Fibroblast of lung (primary cell): Measurements from ENCODE around the gene BORCS8. TPM values are rescaled to one million over a fixed set of nuclear protein-coding genes. Genes with fewer than 3 reads are reported as not detected.

Source experiments
- DNase-seq, 2 donors: peaks; one replicate each; pipeline versions ENCODE4 v3.0.0 to v3.0.0-alpha.2; 2010; ENCODE audit warnings: low read depth in 2 of 2
- H2AFZ ChIP-seq: 2 replicates; pipeline ENCODE4 v1.5.1; 2012; ENCODE audit warnings: low read length, control low read depth, inconsistent platforms
- H3K27ac ChIP-seq: 2 replicates; pipeline ENCODE4 v1.5.1; 2011; ENCODE audit warnings: low read length, control low read depth; ENCODE audit not compliant: insufficient read depth
- H3K27me3 ChIP-seq: 2 replicates; pipeline ENCODE4 v1.5.1; 2011; ENCODE audit warnings: mild to moderate bottlenecking, low read length; ENCODE audit not compliant: control insufficient read depth, insufficient read depth
- H3K36me3 ChIP-seq: 2 replicates; pipeline ENCODE4 v1.5.1; 2011; ENCODE audit warnings: low read length; ENCODE audit not compliant: control insufficient read depth, insufficient read depth
- H3K4me1 ChIP-seq: 2 replicates; pipeline ENCODE4 v1.5.1; 2011; ENCODE audit warnings: low read length; ENCODE audit not compliant: control insufficient read depth, insufficient read depth; ENCODE audit errors: extremely low read depth
- H3K4me2 ChIP-seq: 2 replicates; pipeline ENCODE4 v1.5.1; 2011; ENCODE audit warnings: low read length, control low read depth; ENCODE audit not compliant: insufficient read depth; ENCODE audit errors: extremely low read depth
- H3K4me3 ChIP-seq, 4 experiments: fragments of 200-600 bp in 1 of 4; sonication (generic) in 1 of 4; replicated peaks in 1 of 4; 2 replicates each; pipeline ENCODE4 v1.5.1; 2011 to 2016; ENCODE audit warnings: low read length in 4 of 4, low read depth in 3 of 4, mild to moderate bottlenecking in 3 of 4, control low read depth in 2 of 4, inconsistent platforms in 1 of 4, mixed read lengths in 1 of 4; ENCODE audit not compliant: insufficient read depth in 1 of 4; ENCODE audit errors: control extremely low read depth in 1 of 4
- H3K79me2 ChIP-seq: 2 replicates; pipeline ENCODE4 v1.5.1; 2012; ENCODE audit warnings: mild to moderate bottlenecking, low read length, inconsistent platforms; ENCODE audit not compliant: control insufficient read depth, insufficient read depth
- H3K9ac ChIP-seq: 2 replicates; pipeline ENCODE4 v1.5.1; 2011; ENCODE audit warnings: mild to moderate bottlenecking, low read length, control low read depth; ENCODE audit not compliant: insufficient read depth
- H3K9me3 ChIP-seq: 2 replicates; pipeline ENCODE4 v1.5.1; 2012; ENCODE audit warnings: low read depth, low read length; ENCODE audit not compliant: control insufficient read depth, insufficient read depth
- H4K20me1 ChIP-seq: 2 replicates; pipeline ENCODE4 v1.5.1; 2011; ENCODE audit warnings: low read length; ENCODE audit not compliant: control insufficient read depth, insufficient read depth; ENCODE audit errors: extremely low read depth
- CTCF ChIP-seq, 2 donors: IDR thresholded peaks in 1 of 2; conservative IDR thresholded peaks in 1 of 2; 1 replicate in 1 of 2; 2 replicates in 1 of 2; pipeline ENCODE4 v1.5.1; 2011 to 2012; ENCODE audit warnings: low read length in 2 of 2, control low read depth in 1 of 2, inconsistent platforms in 1 of 2, low read depth in 1 of 2, mild to moderate bottlenecking in 1 of 2
- EZH2 ChIP-seq: IDR thresholded peaks from 2 replicates; pipeline ENCODE4 v1.5.1; 2012; ENCODE audit warnings: low read length, control low read depth, mild to moderate bottlenecking; ENCODE audit errors: missing control alignments
- polyA plus RNA-seq, 2 donors: library from polyadenylated mRNA; depleted of rRNA in 1 of 2; stranded (reverse) in 1 of 2; unstranded in 1 of 2; fragments of >200 nt; gene quantifications; 2 replicates each; pipeline ENCODE4 v1.2.1, GENCODE V29; 2011 to 2012; ENCODE audit warnings: missing spikeins in 1 of 2
- total RNA-seq: library from RNA; depleted of rRNA; stranded (reverse); fragments of >200 nt; gene quantifications from 2 replicates; pipeline ENCODE4 v1.2.1, GENCODE V29; 2014

BORCS8 gene
- total and polyA plus RNA-seq, 2 donors (not counting 1 experiment from before 2014, with no cell fraction given): 10.7 to 13.9 TPM

- no peaks in the 10 kb centered on the region for H4K20me1 ChIP-seq
- no peaks in the 10 kb centered on the region for H3K36me3 ChIP-seq
- no peak overlapping the region for H3K4me2 ChIP-seq
- H3K4me1 ChIP-seq: no peaks in the 10 kb centered on the region
- TF ChIP-seq CTCF (conservative IDR thresholded peaks at IDR 0.05 in 1 of 2, IDR thresholded peaks at IDR 0.05 in 1 of 2; ENCODE audit: low read depth in 1 of 2, low read length in 2 of 2) (no peak), EZH2 (no peak)
- no peak overlapping the region for H2AFZ ChIP-seq
- no peak for DNase-seq
- no peaks in the 10 kb centered on the region for H3K27me3 ChIP-seq
- no peaks in the 10 kb centered on the region for H3K79me2 ChIP-seq
- H3K9ac ChIP-seq: no peak overlapping the region
- no peaks in the 10 kb centered on the region for H3K9me3 ChIP-seq
- H3K4me3 ChIP-seq: no peak overlapping the region
- no peak overlapping the region for H3K27ac ChIP-seq
These were observed 60.0 kb downstream of the BORCS8 start for GRCh38 chr19:19131989-19132388.

Other genes with a start within 250 kb of the BORCS8 start
- gene SUGP2, start 158.6 kb downstream of the BORCS8 start, total RNA-seq: 24.7 and 31.4 TPM in 2 replicates
- 29.2 and 32.9 TPM in 2 replicates for gene SUGP2, start 158.6 kb downstream of the BORCS8 start, polyA plus RNA-seq
- 25.7 and 35.8 TPM in 2 replicates for gene ARMC6, start 158.5 kb downstream of the BORCS8 start, total RNA-seq
- gene ARMC6, start 158.5 kb downstream of the BORCS8 start, polyA plus RNA-seq: 14.0 and 23.0 TPM in 2 replicates
- 4.9 and 7.1 TPM in 2 replicates for gene SLC25A42, start 128.2 kb downstream of the BORCS8 start, total RNA-seq
- 3.5 and 3.6 TPM in 2 replicates for gene SLC25A42, start 128.2 kb downstream of the BORCS8 start, polyA plus RNA-seq
- gene TMEM161A, start 53.7 kb downstream of the BORCS8 start, total RNA-seq: 21.1 and 23.8 TPM in 2 replicates
- gene TMEM161A, start 53.7 kb downstream of the BORCS8 start, polyA plus RNA-seq: 9.4 and 11.8 TPM in 2 replicates
- under 0.01 and 0.33 TPM in 2 replicates for gene MEF2B, start 21.9 kb downstream of the BORCS8 start, total RNA-seq
- gene MEF2B, start 21.9 kb downstream of the BORCS8 start, polyA plus RNA-seq: 0.19 and 0.35 TPM in 2 replicates
- gene RFXANK, start 106 bp upstream of the BORCS8 start, total RNA-seq: 60.1 and 65.2 TPM in 2 replicates
- gene RFXANK, start 106 bp upstream of the BORCS8 start, polyA plus RNA-seq: 31.9 and 45.3 TPM in 2 replicates
- gene NR2C2AP, start 11.3 kb upstream of the BORCS8 start, total RNA-seq: 3.3 and 4.4 TPM in 2 replicates
- 4.6 and 9.8 TPM in 2 replicates for gene NR2C2AP, start 11.3 kb upstream of the BORCS8 start, polyA plus RNA-seq
- gene NCAN, start 19.8 kb upstream of the BORCS8 start, total RNA-seq: under 0.01 TPM in 2 replicates
- not detected in 2 replicates for gene NCAN, start 19.8 kb upstream of the BORCS8 start, polyA plus RNA-seq
- 0.26 and 0.99 TPM in 2 replicates for gene TM6SF2, start 81.1 kb upstream of the BORCS8 start, total RNA-seq
- gene TM6SF2, start 81.1 kb upstream of the BORCS8 start, polyA plus RNA-seq: 0.23 and 0.27 TPM in 2 replicates
- gene SUGP1, start 128.4 kb upstream of the BORCS8 start, total RNA-seq: 15.7 and 27.7 TPM in 2 replicates
- 17.3 and 25.2 TPM in 2 replicates for gene SUGP1, start 128.4 kb upstream of the BORCS8 start, polyA plus RNA-seq
- 21.1 and 29.4 TPM in 2 replicates for gene MAU2, start 128.7 kb upstream of the BORCS8 start, total RNA-seq
- gene MAU2, start 128.7 kb upstream of the BORCS8 start, polyA plus RNA-seq: 11.1 TPM in 2 replicates
- gene GATAD2A, start 213.5 kb upstream of the BORCS8 start, total RNA-seq: 28.8 and 31.7 TPM in 2 replicates
- 63.5 and 77.2 TPM in 2 replicates for gene GATAD2A, start 213.5 kb upstream of the BORCS8 start, polyA plus RNA-seq